A549 (cell line): Measurements from ENCODE around the gene RERE. TPM values are rescaled to one million over a fixed set of nuclear protein-coding genes. Genes with fewer than 3 reads are reported as not detected.

Source experiments
- ATAC-seq, 2 experiments: fragments of 200-7000 bp in 1 of 2; fragments of >200 bp in 1 of 2; cut with Nextera tagmentation in 1 of 2; cut with Tn5 transposase in 1 of 2; 3 replicates each; pipeline versions ENCODE4 v1.8.0 to v1.9.1; 2018 to 2020; ENCODE audit warnings: mild to moderate bottlenecking in 1 of 2, moderate library complexity in 1 of 2
- CTCF ChIA-PET: fragments of 300-600 bp; sonication (Branson Sonifier 250); formaldehyde crosslinking; extraction: SDS; loops from one replicate; lab custom pipeline; 2021; ENCODE audit warnings: antibody characterized with exemption, inconsistent platforms; lab: Yijun Ruan, JAX
- POLR2A ChIA-PET: fragments of 350-600 bp; formaldehyde crosslinking; extraction: SDS; loops from one replicate; lab custom pipeline; 2021; ENCODE audit warnings: antibody characterized with exemption, inconsistent platforms; lab: Yijun Ruan, JAX
- DNase-seq, 2 experiments: peaks; one replicate each; pipeline versions ENCODE4 v3.0.0 to v3.0.0-alpha.2; 2011 to 2016; ENCODE audit warnings: low read depth in 1 of 2, low spot score in 1 of 2
- FAIRE-seq: peaks from 2 replicates; lab custom pipeline; 2011; peaks lifted over from hg19 to GRCh38; lab: Jason Lieb, UNC
- H3K27ac ChIP-seq, 2 experiments: fragments of >200 bp; sonication (Bioruptor Twin); formaldehyde crosslinking; 3 replicates each; pipeline ENCODE4 v1.5.1; 2016 to 2017
- H3K4me1 ChIP-seq: fragments of >200 bp; sonication (Bioruptor Twin); formaldehyde crosslinking; 3 replicates; pipeline ENCODE4 v1.6.1; 2016
- H3K4me2 ChIP-seq: fragments of >200 bp; sonication (Bioruptor Twin); formaldehyde crosslinking; 3 replicates; pipeline ENCODE4 v1.6.1; 2016
- H3K4me3 ChIP-seq: fragments of >200 bp; sonication (Bioruptor Twin); formaldehyde crosslinking; 3 replicates; pipeline ENCODE4 v1.5.1; 2016
- H3K9me3 ChIP-seq: fragments of >200 bp; sonication (Bioruptor Twin); formaldehyde crosslinking; 3 replicates; pipeline ENCODE4 v1.6.1; 2016
- BHLHE40 ChIP-seq: IDR thresholded peaks from 2 replicates; pipeline ENCODE4 v1.6.1; 2012; ENCODE audit warnings: low read depth, low read length, inconsistent platforms
- CBX2 ChIP-seq: fragments of 200-600 bp; sonication (generic); IDR thresholded peaks from 2 replicates; pipeline ENCODE4 v1.6.1; 2016; ENCODE audit warnings: low read depth, mild to moderate bottlenecking, borderline replicate concordance
- CBX8 ChIP-seq: fragments of 200-600 bp; sonication (generic); IDR thresholded peaks from 2 replicates; pipeline ENCODE4 v1.6.1; 2016
- EHF ChIP-seq: fragments of 250-450 bp; sonication (Bioruptor Pico); IDR thresholded peaks from 2 replicates; pipeline ENCODE4 v1.5.0; 2020; ENCODE audit warnings: mild to moderate bottlenecking
- EHMT2 ChIP-seq: fragments of 200-600 bp; sonication (generic); IDR thresholded peaks from 2 replicates; pipeline ENCODE4 v1.6.1; 2016; ENCODE audit warnings: antibody characterized with exemption, low read depth, mild to moderate bottlenecking, moderate library complexity
- ESRRA ChIP-seq: fragments of 150-350 bp; IDR thresholded peaks from 2 replicates; pipeline ENCODE4 v1.6.1; 2014; ENCODE audit warnings: mild to moderate bottlenecking, low read length, borderline replicate concordance
- FOSB ChIP-seq: fragments of 250-450 bp; sonication (Bioruptor Pico); IDR thresholded peaks from 2 replicates; pipeline ENCODE4 v1.5.0; 2020; ENCODE audit warnings: mild to moderate bottlenecking, moderate library complexity
- HDAC2 ChIP-seq: fragments of 200-600 bp; sonication (generic); IDR thresholded peaks from 2 replicates; pipeline ENCODE4 v1.6.1; 2016
- HOXA7 ChIP-seq: fragments of 250-450 bp; sonication (Bioruptor Pico); IDR thresholded peaks from 2 replicates; pipeline ENCODE4 v1.5.0; 2020; ENCODE audit warnings: mild to moderate bottlenecking, moderate library complexity
- HOXB13 ChIP-seq: fragments of 250-450 bp; sonication (Bioruptor Pico); IDR thresholded peaks from 2 replicates; pipeline ENCODE4 v1.5.0; 2020; ENCODE audit warnings: low read depth, mild to moderate bottlenecking, moderate library complexity
- KDM1A ChIP-seq: fragments of 200-600 bp; sonication (generic); IDR thresholded peaks from 2 replicates; pipeline ENCODE4 v1.6.1; 2016; ENCODE audit warnings: low read depth, mild to moderate bottlenecking
- KDM5A ChIP-seq: fragments of 200-600 bp; sonication (generic); IDR thresholded peaks from 2 replicates; pipeline ENCODE4 v1.6.1; 2016; ENCODE audit warnings: antibody characterized with exemption, mild to moderate bottlenecking
- MYC ChIP-seq: IDR thresholded peaks from 2 replicates; pipeline ENCODE4 v1.6.1; 2012; ENCODE audit warnings: mild to moderate bottlenecking, inconsistent platforms, low read length, improper control_type of control experiment, borderline replicate concordance
- NFE2L2 ChIP-seq: fragments of 150-350 bp; conservative IDR thresholded peaks from 2 replicates; pipeline ENCODE4 v1.6.1; 2014; ENCODE audit warnings: low read length
- PHF8 ChIP-seq: fragments of 200-600 bp; sonication (generic); IDR thresholded peaks from 2 replicates; pipeline ENCODE4 v1.6.1; 2016; ENCODE audit warnings: low read depth, mild to moderate bottlenecking, antibody characterized with exemption, moderate library complexity, borderline replicate concordance
- POLR2A ChIP-seq: IDR thresholded peaks from 2 replicates; pipeline ENCODE4 v1.6.1; 2012; ENCODE audit warnings: mild to moderate bottlenecking, low read length
- RARB ChIP-seq: fragments of 250-450 bp; sonication (Bioruptor Pico); IDR thresholded peaks from 2 replicates; pipeline ENCODE4 v1.8.0; 2021; ENCODE audit warnings: mild to moderate bottlenecking, moderate library complexity
- RFX5 ChIP-seq: fragments of 450-650 bp; IDR thresholded peaks from 2 replicates; pipeline ENCODE4 v1.7.1; 2014; ENCODE audit warnings: antibody characterized with exemption, mild to moderate bottlenecking, moderate library complexity
- RNF2 ChIP-seq: fragments of 200-600 bp; sonication (generic); IDR thresholded peaks from 2 replicates; pipeline ENCODE4 v1.6.1; 2016; ENCODE audit warnings: low read depth, mild to moderate bottlenecking, antibody characterized with exemption, moderate library complexity, borderline replicate concordance
- SMC3 ChIP-seq: fragments of >200 bp; sonication (Bioruptor Twin); formaldehyde crosslinking; IDR thresholded peaks from 3 replicates; pipeline ENCODE4 v1.6.1; 2018; ENCODE audit warnings: inconsistent platforms
- SREBF2 ChIP-seq: fragments of 450-650 bp; IDR thresholded peaks from 2 replicates; pipeline ENCODE4 v1.6.1; 2014; ENCODE audit warnings: mild to moderate bottlenecking, moderate library complexity
- ZC3H11A ChIP-seq: fragments of 450-650 bp; IDR thresholded peaks from 2 replicates; pipeline ENCODE4 v1.6.1; 2014; ENCODE audit warnings: antibody characterized with exemption, mild to moderate bottlenecking
- ZFP36 ChIP-seq: fragments of 450-650 bp; IDR thresholded peaks from 2 replicates; pipeline ENCODE4 v1.6.1; 2014; ENCODE audit warnings: borderline replicate concordance; ENCODE audit not compliant: partially characterized antibody
- ZSCAN20 ChIP-seq: fragments of 250-450 bp; sonication (Bioruptor Pico); IDR thresholded peaks from 2 replicates; pipeline ENCODE4 v1.8.0; 2022; ENCODE audit warnings: mild to moderate bottlenecking, moderate library complexity
- WGBS: methylation state at CpG from one replicate; pipeline ENCODE4 v1.1.6; 2017; ENCODE audit errors: missing lambda C conversion rate; 5-methylcytosine and 5-hydroxymethylcytosine counted together
- polyA plus RNA-seq, 4 experiments: library from polyadenylated mRNA; depleted of rRNA in 3 of 4; stranded (reverse); fragments of >200 nt; fragmentation: RNase III in 1 of 4; extraction: RNeasy Plus Mini Kit Qiagen cat#74134 plus additional on column Dnase treatment in 1 of 4; gene quantifications; 2 replicates in 3 of 4; 3 replicates in 1 of 4; pipeline ENCODE4 v1.2.3, GENCODE V29; 2011 to 2017
- TF ChIP-seq, protein P1 (sequence below): fragments of 250-450 bp; sonication (Bioruptor Pico); IDR thresholded peaks from 2 replicates; pipeline ENCODE4 v1.5.0; 2021; ENCODE audit warnings: mild to moderate bottlenecking, moderate library complexity, borderline replicate concordance
- TF ChIP-seq, protein P2 (sequence below): fragments of >200 bp; sonication (Bioruptor Twin); formaldehyde crosslinking; IDR thresholded peaks from 2 replicates; pipeline ENCODE4 v1.6.1; 2016

RERE gene
- polyA plus RNA-seq, 2 of the 4 experiments (the other 2 are of a cell fraction), result 12.6 to 28.6 TPM

DNA sequence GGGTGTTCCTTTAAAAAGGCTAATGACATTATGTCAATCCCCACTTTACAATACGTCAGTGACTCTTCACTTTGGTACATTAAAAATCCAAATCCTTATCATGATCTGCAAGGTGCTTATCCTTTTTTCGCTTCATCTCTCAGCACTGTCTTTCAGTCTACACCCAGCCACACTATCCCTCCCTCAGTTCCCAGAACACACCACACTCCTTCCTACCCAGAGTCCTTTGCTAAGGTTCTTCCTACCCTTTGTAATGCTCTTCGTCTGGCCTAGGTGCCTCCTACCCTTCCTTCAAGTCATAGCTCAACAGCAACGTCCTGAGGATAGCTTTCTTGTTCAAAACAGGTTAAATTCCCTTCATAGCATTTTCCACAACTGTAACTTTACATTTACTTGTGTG is 152.6 kb downstream of the RERE start (continued):
- TF ChIP-seq NFE2L2 (no peak), CBX8 (no peak)

DNA sequence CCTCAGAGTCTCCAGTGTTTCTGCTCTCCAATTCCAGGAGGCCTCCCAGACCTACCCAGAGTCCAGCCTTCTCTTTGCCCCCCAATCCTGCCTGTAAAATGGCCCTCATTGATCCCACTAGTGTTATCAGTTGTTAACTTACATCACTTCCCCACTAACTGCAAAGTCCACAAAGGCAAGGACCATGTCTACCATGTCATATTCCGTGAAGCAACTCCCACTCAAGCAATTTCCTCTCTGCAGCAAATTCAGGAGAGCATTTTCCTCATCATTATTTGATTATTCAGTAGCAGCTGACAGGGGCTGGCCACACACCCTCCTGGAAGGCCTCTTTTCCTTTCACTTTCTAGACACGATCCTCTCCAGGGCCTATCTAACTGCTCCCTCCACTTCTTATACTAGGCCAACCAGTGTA is 153.5 kb downstream of the RERE start:
- H3K27ac ChIP-seq, result 0 out of 6 replicates have a peak overlapping the region, but pooled peaks of 1 of the 2 experiments have one; percentile 13
- TF ChIP-seq ZSCAN20 (CRISPR knock-in tag) (no peak), RFX5 (no peak), HDAC2 (no peak), ESRRA (no peak), HOXA7 (CRISPR knock-in tag) (no peak), POLR2A (no peak), BHLHE40 (no peak), ZFP36 (no peak), EHMT2 (no peak), KDM5A (no peak), SMC3 (no peak), KDM1A (no peak), EHF (CRISPR knock-in tag) (no peak), FOSB (CRISPR knock-in tag) (no peak), RARB (no peak)
- TF ChIP-seq, protein P1, sequence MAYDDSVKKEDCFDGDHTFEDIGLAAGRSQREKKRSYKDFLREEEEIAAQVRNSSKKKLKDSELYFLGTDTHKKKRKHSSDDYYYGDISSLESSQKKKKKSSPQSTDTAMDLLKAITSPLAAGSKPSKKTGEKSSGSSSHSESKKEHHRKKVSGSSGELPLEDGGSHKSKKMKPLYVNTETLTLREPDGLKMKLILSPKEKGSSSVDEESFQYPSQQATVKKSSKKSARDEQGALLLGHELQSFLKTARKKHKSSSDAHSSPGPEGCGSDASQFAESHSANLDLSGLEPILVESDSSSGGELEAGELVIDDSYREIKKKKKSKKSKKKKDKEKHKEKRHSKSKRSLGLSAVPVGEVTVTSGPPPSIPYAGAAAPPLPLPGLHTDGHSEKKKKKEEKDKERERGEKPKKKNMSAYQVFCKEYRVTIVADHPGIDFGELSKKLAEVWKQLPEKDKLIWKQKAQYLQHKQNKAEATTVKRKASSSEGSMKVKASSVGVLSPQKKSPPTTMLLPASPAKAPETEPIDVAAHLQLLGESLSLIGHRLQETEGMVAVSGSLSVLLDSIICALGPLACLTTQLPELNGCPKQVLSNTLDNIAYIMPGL (CRISPR knock-in tag), result no peak
- TF ChIP-seq, protein P2, sequence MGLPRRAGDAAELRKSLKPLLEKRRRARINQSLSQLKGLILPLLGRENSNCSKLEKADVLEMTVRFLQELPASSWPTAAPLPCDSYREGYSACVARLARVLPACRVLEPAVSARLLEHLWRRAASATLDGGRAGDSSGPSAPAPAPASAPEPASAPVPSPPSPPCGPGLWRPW, result no peak
- H3K4me2 ChIP-seq, result peak overlapping the region; percentile 31; the same call in 1 of the 3 replicates
- no peak for DNase-seq
- peaks cover 83% of the 10 kb centered on the region for H3K4me1 ChIP-seq
- no peak overlapping the region for H3K4me3 ChIP-seq
- ChIA-PET CTCF (no interaction called here), POLR2A (no interaction called here)
- WGBS, result 97% methylated on average over 2 of the region's 2 CpGs
- ATAC-seq, result no peak
- H3K9me3 ChIP-seq, result no peaks in the 10 kb centered on the region
- no peak for FAIRE-seq

DNA sequence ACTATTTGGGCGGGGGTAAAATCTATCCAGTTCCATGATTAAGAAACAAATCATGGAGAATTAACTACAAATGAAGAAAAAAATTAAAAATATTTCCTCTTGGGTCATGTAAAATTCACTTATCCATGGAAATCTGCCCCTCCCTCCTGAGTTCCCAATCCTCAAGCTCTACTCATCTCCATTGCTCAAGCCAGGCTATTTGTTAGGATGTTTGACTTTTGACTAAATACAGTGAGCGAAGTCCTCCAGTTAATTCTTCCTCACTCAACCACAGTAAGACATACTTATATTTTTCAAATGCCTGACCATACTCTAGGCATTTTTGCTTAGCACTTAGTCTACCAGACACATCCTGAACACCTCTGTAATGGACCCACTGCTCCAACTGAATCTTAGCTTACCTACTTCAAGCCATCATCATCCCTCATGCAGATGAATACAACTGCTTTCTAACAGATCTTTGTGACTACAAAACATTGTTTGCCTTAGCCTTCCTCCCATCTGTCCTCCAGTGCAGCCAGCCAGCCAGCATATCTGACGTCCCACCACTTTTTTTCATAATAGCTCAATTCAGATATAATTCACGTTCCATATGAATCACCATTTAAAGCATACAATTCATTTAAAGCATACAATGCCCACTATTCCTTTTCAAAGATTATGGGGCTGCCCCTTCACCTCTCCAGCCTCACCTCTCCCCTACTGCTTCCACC is 154.2 kb downstream of the RERE start:
- CTCF ChIA-PET, result interaction anchor here (1.1 kb wide), 1 partner anchor 102 kb away, joined by 4 read pairs; no protein-coding TSS in a partner anchor
- TF ChIP-seq KDM1A, result no peak
- TF ChIP-seq HOXA7 (CRISPR knock-in tag), result no peak
- no peak for TF ChIP-seq HDAC2
- TF ChIP-seq SMC3, result no peak
- no peak for TF ChIP-seq CBX8
- TF ChIP-seq KDM5A, result no peak
- TF ChIP-seq SREBF2, result no peak
- no peak for TF ChIP-seq RNF2
- no peak for TF ChIP-seq HOXB13 (CRISPR knock-in tag)
- no peak for TF ChIP-seq BHLHE40
- TF ChIP-seq ZSCAN20 (CRISPR knock-in tag), result no peak
- no peak for TF ChIP-seq PHF8
- TF ChIP-seq ZC3H11A, result no peak
- TF ChIP-seq CBX2, result no peak
- no peak for TF ChIP-seq MYC
- Histone ChIP-seq H3K4me3 (no peak overlapping the region), H3K27ac (0 out of 6 replicates have a peak overlapping the region, but pooled peaks of 1 of the 2 experiments have one; percentile 13), H3K4me2 (no peak overlapping the region; the same call in 2 of the 3 replicates), H3K9me3 (no peaks in the 10 kb centered on the region), H3K4me1 (peaks cover 77% of the 10 kb centered on the region)
- FAIRE-seq, result no peak
- WGBS, result 90% methylated on average over 4 of the region's 4 CpGs
- DNase-seq, result no peak
- POLR2A ChIA-PET, result no interaction called here
- ATAC-seq, result no peak
